Neuron (in vitro differentiated cells): ENCODE data around the gene FNDC3B.

Experiments
- H2AFZ ChIP-seq: one replicate; pipeline ENCODE4 v1.6.1; 2013; ENCODE audit warnings: low read depth, mild to moderate bottlenecking, inconsistent platforms, low read length, moderate library complexity
- H3K27me3 ChIP-seq: one replicate; pipeline ENCODE4 v1.6.1; 2013; ENCODE audit warnings: low read length; ENCODE audit not compliant: insufficient read depth
- H3K36me3 ChIP-seq: one replicate; pipeline ENCODE4 v1.6.1; 2013; ENCODE audit warnings: low read length; ENCODE audit not compliant: insufficient read depth
- H3K4me1 ChIP-seq: one replicate; pipeline ENCODE4 v1.6.1; 2013; ENCODE audit warnings: low read length; ENCODE audit not compliant: insufficient read depth
- H3K4me3 ChIP-seq: 2 replicates; pipeline ENCODE4 v1.5.1; 2013; ENCODE audit warnings: mild to moderate bottlenecking, low read length, moderate library complexity
- H3K9me3 ChIP-seq: one replicate; pipeline ENCODE4 v1.6.1; 2013; ENCODE audit warnings: low read length

Gene FNDC3B

DNA sequence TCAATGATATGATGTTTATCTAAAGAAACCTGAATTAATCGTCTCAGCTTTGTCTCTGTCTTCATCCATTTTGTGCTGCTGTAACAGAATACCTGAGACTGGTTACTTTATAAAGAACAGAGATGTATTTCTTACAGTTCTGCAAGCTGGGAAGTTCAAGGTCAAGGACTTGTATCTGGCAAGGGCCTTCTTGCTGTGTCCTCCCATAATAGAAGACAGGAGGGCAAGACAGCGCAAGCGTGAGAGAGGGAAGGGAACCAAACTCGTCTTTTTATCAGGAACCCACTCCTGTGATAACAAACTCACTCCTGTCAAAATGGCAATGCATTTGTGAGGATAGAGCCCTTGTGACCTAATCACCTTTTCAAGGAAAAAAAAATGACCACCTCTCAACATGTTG lies 277.4 kb downstream of the FNDC3B start:
- H3K4me3 ChIP-seq = no peak overlapping the region
- peaks cover 62% of the 10 kb centered on the region for H3K36me3 ChIP-seq
- H3K27me3 ChIP-seq = no peaks in the 10 kb centered on the region
- H3K4me1 ChIP-seq = peaks cover 3% of the 10 kb centered on the region
- no peaks in the 10 kb centered on the region for H3K9me3 ChIP-seq
- H2AFZ ChIP-seq = no peak overlapping the region

DNA sequence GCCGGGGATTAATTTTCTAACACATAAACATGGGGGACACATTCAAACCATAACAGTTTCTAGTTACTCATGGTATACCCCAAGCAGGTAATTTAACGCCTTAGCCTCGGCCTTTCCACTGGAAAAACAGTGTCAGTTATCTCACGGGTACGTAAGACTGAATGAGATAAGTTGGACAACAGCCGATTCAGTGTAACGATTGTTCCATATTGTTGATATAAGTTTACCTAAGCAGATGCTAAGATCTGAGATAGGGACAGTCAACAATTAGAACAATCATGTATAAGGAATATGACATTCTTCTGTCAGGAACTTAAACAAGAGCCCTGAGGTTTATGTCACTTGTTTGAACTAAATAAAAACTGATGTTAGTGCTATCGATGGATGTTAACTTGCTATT lies 278.1 kb downstream of the FNDC3B start:
- Histone ChIP-seq H2AFZ (no peak overlapping the region), H3K36me3 (peaks cover 54% of the 10 kb centered on the region), H3K9me3 (no peaks in the 10 kb centered on the region), H3K27me3 (no peaks in the 10 kb centered on the region), H3K4me3 (no peak overlapping the region), H3K4me1 (peaks cover 3% of the 10 kb centered on the region)

DNA sequence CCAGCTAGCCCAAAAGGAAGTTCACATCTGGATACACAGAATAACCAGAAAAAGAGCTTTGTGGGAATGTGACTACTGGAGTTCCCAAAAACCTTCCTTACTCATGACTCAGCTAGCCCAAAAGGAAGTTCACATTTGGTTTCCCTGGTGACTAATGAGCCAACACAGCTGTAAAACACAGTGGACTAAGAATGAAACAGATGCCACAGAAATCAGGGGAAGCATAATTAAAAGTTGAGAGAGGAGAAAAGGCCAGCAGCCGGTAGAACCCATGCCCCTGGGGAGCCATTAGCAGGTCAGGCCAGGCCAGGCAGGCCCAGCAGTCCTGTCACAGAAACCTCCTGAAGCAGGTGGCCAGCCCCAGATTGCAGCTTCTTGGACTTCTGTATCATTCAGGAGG lies 278.6 kb downstream of the FNDC3B start:
- Histone ChIP-seq H3K9me3 (no peaks in the 10 kb centered on the region), H3K4me1 (peaks cover 3% of the 10 kb centered on the region), H3K36me3 (peaks cover 49% of the 10 kb centered on the region), H2AFZ (no peak overlapping the region), H3K27me3 (no peaks in the 10 kb centered on the region), H3K4me3 (no peak overlapping the region)

DNA sequence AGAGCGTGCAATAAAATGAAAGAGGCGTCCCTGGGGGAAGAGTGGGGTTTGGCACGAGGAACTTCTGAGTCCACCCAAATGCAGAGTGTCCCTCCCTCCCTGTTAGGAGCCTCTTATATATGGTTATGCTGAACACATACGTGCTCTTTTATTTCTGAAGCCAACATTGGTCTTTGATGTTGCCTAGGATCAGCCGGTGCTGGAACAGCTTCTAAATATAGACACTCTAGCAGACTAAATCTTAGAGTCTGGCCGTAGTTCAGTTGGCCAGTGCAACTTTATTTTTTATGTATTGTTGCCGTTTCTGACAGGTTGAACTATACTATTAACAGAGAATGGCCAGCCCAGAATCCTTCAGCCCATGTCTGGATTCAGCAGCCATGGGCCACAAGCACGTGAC lies 280.2 kb downstream of the FNDC3B start:
- peaks cover 50% of the 10 kb centered on the region for H3K36me3 ChIP-seq
- no peaks in the 10 kb centered on the region for H3K27me3 ChIP-seq
- no peaks in the 10 kb centered on the region for H3K9me3 ChIP-seq
- peaks cover 3% of the 10 kb centered on the region for H3K4me1 ChIP-seq
- no peak overlapping the region for H2AFZ ChIP-seq
- H3K4me3 ChIP-seq = no peak overlapping the region

DNA sequence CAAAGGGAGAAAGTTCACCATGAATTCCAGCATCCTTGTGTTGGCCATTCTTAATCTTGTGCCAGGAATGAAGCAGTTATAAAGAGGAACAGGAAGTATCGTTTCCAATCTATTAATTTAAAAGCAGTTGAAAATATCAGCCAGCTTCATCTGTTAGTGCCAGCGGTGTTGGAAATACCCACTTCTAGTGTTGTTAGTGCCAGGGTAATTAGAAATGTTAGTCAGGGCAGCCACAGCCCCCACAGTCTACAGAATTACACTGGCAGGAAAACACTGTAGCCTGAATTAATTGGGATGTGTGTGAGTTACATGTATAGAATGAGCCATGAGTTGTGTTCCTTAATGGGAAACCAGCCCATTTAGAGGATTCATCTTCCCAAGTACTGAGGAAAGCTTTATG lies 281.1 kb downstream of the FNDC3B start:
- peaks cover 59% of the 10 kb centered on the region for H3K36me3 ChIP-seq
- no peak overlapping the region for H3K4me3 ChIP-seq
- H3K4me1 ChIP-seq = peaks cover 3% of the 10 kb centered on the region
- no peaks in the 10 kb centered on the region for H3K9me3 ChIP-seq
- H3K27me3 ChIP-seq = no peaks in the 10 kb centered on the region
- H2AFZ ChIP-seq = no peak overlapping the region

DNA sequence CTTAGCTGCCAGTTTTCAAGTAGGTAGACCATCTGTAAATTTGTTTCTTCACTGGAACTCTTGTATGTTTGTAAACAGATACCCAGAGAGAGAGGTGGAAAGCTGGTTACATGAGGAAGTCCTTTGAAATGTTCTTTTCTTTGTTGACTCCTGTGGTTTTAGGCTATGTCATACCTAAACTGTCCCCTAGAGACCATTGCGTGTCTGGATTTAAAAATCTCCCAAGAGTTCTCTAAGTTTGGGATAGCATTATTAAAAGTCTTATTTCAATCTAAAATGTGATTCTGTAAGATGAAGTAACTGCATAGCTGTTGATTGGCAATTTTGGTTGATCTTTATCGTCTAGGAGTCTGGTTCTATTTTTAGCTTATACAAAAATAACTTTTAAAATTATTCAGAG lies 281.7 kb downstream of the FNDC3B start:
- peaks cover 56% of the 10 kb centered on the region for H3K36me3 ChIP-seq
- no peak overlapping the region for H2AFZ ChIP-seq
- H3K4me3 ChIP-seq = no peak overlapping the region

DNA sequence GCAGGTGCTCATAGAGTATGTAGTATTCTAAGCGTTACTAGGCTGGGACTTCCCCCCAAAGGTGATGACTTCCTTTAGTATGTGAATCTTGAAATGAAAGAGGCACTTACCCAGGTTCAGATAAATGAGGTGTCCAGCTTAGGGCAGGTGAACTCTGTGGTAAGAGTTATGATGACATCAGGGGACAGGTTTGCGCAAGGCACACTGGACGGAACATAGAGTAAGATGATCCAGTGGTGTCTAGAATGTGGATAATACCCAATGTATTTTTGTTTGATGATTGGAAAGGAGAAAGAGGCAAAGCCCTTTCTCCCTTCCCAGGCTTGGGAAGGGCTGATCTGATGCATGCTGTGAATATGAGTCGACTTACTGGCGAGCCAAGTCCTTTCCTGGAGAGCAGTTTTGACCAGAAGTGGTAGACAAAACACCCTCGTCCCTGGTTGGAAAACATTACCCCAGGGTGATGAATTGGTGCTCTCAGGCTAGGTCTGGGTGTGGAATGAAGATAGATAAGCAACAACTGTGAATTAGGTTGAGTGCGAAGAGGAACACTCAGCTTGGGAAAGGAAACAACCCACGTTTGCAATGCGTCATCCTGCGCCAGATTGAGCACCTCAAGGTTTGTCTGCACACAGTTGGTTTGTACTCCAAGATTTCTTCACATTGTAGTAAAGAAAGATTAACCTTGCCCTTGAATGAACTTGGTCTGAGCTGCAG lies 284.7 kb downstream of the FNDC3B start:
- no peaks in the 10 kb centered on the region for H3K27me3 ChIP-seq
- H2AFZ ChIP-seq = no peak overlapping the region
- H3K9me3 ChIP-seq = no peaks in the 10 kb centered on the region
- H3K36me3 ChIP-seq = peaks cover 59% of the 10 kb centered on the region
- no peak overlapping the region for H3K4me3 ChIP-seq
- H3K4me1 ChIP-seq = no peaks in the 10 kb centered on the region

More for the DNA sequence above, 281.7 kb downstream of the FNDC3B start:
- H3K4me1 ChIP-seq = peaks cover 3% of the 10 kb centered on the region
- H3K9me3 ChIP-seq = no peaks in the 10 kb centered on the region
- H3K27me3 ChIP-seq = no peaks in the 10 kb centered on the region

DNA sequence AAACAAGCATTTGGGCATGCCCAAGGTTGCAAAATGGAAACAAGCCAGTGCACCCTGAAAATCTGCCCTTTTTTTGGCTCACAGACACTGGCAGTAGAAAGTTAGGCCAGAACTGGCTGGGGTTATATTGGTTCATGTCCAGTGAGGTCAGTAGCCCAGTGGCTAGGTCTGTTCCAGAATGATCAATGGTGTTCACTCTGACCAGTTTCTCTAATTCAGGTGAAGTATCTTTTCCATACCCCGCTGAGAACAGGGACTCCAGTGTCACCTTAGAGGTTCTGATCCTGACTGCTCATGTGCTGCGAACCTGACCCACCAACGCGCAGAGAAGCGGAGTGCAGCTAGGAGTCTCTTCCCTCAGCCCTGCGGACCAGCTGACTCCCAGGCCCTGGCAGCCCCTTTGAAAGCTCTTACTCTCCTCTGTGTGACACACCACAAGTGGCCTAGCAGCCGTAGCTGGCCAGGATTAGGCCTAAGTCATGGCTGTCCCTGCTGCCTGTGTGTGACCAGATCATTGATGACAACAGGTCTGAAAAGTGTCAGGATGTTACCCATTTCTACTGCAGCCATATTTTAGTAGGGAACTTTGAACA lies 285.3 kb downstream of the FNDC3B start:
- H3K9me3 ChIP-seq = no peaks in the 10 kb centered on the region
- no peak overlapping the region for H3K4me3 ChIP-seq
- no peaks in the 10 kb centered on the region for H3K4me1 ChIP-seq
- peaks cover 58% of the 10 kb centered on the region for H3K36me3 ChIP-seq
- no peaks in the 10 kb centered on the region for H3K27me3 ChIP-seq
- H2AFZ ChIP-seq = no peak overlapping the region

DNA sequence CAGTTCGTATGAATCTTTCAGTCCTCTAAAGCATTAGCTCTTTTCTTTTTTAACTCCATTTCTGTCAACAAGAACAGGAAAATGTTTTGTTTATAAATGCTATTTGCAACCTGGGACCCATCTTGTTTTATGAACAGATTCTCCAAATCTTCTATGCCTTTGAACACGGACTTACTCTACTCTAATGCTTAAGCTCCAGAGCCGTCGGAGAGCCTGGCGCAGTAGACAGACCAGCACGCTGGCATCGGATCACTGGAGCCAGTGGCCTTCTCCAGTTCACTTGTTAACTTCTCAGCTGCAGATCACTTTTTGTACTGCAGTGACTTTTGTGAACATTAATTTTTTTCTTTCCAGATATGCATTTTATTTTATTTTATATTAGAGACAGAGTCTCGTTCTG lies 286.1 kb downstream of the FNDC3B start:
- Histone ChIP-seq H3K27me3 (no peaks in the 10 kb centered on the region), H2AFZ (no peak overlapping the region), H3K4me1 (no peaks in the 10 kb centered on the region), H3K36me3 (peaks cover 61% of the 10 kb centered on the region), H3K9me3 (no peaks in the 10 kb centered on the region), H3K4me3 (no peak overlapping the region)

DNA sequence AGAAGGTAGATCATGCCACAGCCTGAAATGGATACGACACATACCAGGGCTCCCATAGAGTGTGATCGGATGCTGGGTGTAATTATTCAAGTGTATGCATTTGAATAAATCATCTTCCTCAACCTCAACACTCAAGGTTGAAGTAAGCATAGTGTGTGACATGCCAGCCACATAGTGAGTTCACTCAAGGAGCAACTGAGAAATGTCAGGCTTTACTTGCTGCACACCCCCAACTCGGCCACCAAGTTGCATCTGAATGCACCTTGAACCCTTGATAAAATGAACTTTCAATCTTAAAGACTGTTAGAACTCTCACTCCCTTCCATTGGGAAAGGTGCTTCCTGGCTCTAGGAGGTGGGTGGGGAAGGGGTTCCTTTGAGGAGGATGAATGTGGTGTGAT lies 287.6 kb downstream of the FNDC3B start:
- H3K27me3 ChIP-seq = no peaks in the 10 kb centered on the region
- H3K9me3 ChIP-seq = no peaks in the 10 kb centered on the region
- peaks cover 66% of the 10 kb centered on the region for H3K36me3 ChIP-seq
- no peak overlapping the region for H2AFZ ChIP-seq
- no peak overlapping the region for H3K4me3 ChIP-seq
- H3K4me1 ChIP-seq = no peaks in the 10 kb centered on the region

DNA sequence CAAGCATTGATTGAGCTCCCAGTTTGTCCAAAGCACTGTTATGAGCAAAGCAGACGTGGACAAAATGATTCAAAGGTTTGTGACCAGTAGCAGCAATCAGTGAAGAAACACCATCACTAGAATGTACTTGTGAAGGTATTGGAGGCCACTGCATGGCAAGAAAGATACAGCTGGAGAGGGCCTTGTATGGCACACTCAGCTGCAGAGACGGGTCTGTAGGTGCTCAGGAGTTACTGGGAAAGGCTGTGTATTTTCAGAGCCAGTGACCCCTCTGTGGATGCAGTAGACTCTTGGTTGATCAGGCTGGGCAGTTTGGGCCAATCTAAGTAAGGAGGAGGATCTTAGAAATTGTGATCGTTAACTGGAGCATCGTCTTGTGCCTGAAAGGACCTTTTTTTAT lies 288.9 kb downstream of the FNDC3B start:
- Histone ChIP-seq H3K9me3 (no peaks in the 10 kb centered on the region), H3K4me1 (no peaks in the 10 kb centered on the region), H3K36me3 (peaks cover 70% of the 10 kb centered on the region), H2AFZ (no peak overlapping the region), H3K27me3 (no peaks in the 10 kb centered on the region), H3K4me3 (no peak overlapping the region)

DNA sequence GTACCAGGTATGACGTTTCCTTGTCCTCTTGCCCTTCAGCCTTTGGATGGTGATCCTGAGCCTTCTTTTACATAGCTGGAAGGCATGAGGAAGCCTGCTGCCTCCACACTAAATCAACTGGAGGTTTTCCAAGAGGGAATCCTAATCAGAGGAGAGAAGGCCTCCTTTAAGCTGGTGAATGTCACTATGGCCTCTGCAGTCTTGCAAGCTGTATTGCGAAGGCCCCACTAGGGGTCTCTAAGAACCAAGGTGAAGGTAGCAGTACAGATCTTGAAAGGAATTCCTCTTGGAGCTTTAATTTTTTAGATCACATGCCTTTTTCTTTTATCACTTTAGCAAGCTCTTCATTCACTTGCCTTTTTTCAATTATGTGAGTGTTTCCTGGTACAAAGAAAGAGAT lies 289.7 kb downstream of the FNDC3B start:
- Histone ChIP-seq H3K4me3 (no peak overlapping the region), H3K36me3 (peaks cover 72% of the 10 kb centered on the region), H3K9me3 (no peaks in the 10 kb centered on the region), H2AFZ (no peak overlapping the region), H3K4me1 (no peaks in the 10 kb centered on the region), H3K27me3 (no peaks in the 10 kb centered on the region)

DNA sequence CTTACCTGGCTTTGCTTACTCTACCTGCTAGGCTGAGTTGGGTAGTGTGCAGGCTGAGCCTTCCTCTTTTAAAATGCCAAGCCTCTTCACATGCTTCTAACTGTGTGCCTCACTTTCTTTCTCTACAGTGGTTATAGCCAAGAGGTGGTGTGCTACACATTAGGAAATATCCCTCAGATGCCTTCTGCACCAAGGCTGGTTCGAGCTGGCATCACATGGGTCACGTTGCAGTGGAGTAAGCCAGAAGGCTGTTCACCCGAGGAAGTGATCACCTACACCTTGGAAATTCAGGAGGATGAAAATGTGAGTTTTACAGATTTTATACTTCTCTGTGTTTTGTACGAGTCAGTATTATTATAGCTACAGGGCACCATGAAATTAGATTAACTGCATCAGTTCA lies 291.0 kb downstream of the FNDC3B start:
- Histone ChIP-seq H3K27me3 (no peaks in the 10 kb centered on the region), H2AFZ (no peak overlapping the region), H3K4me3 (no peak overlapping the region), H3K36me3 (peaks cover 65% of the 10 kb centered on the region), H3K9me3 (no peaks in the 10 kb centered on the region), H3K4me1 (no peaks in the 10 kb centered on the region)
